ENCODE measurements around the gene GJB2.

GRCh38 chr13:20227288-20227687 is 34.5 kb upstream of the GJB2 start:
- TF ChIP-seq POLR2A (IDR thresholded peaks at IDR 0.05) (no peak), CTCF (IDR thresholded peaks at IDR 0.05 in 4 of 5, conservative IDR thresholded peaks at IDR 0.05 in 1 of 5) (no peak)
